HL-60 (cell line): ENCODE measurements around the gene FUT3.

Experiments
- DNase-seq, 2 experiments: peaks; one replicate each; pipeline ENCODE4 v3.0.0-alpha.2; 2010 to 2020; ENCODE audit warnings: low read depth in 1 of 2, low spot score in 1 of 2
- H3K27ac ChIP-seq: fragments of 250-450 bp; sonication (Bioruptor Pico); replicated peaks from 2 replicates; pipeline ENCODE4 v1.5.1; 2020; ENCODE audit warnings: mild to moderate bottlenecking, moderate library complexity
- H3K27me3 ChIP-seq: fragments of 250-450 bp; sonication (Bioruptor Pico); 2 replicates; pipeline ENCODE4 v1.5.1; 2021; ENCODE audit warnings: mild to moderate bottlenecking, moderate library complexity; ENCODE audit not compliant: insufficient read depth, poor library complexity, severe bottlenecking
- H3K4me3 ChIP-seq: replicated peaks from 2 replicates; pipeline ENCODE4 v1.5.1; 2011; ENCODE audit warnings: mild to moderate bottlenecking, control low read depth, low read length; ENCODE audit not compliant: insufficient read depth
- GABPA ChIP-seq: IDR thresholded peaks from 2 replicates; pipeline ENCODE4 v1.6.1; 2012; ENCODE audit warnings: low read depth
- POLR2AphosphoS5 ChIP-seq: IDR thresholded peaks from 2 replicates; pipeline ENCODE4 v1.6.1; 2012; ENCODE audit warnings: low read depth
- SPI1 ChIP-seq: IDR thresholded peaks from 2 replicates; pipeline ENCODE4 v1.6.1; 2012; ENCODE audit warnings: low read depth, mild to moderate bottlenecking, borderline replicate concordance
- TF ChIP-seq, protein P1 (sequence below): IDR thresholded peaks from one replicate; pipeline ENCODE4 v1.5.1; 2011; ENCODE audit warnings: low read length, control low read depth, inconsistent platforms; ENCODE audit not compliant: insufficient read depth
- TF ChIP-seq, protein P2 (sequence below): IDR thresholded peaks from 2 replicates; pipeline ENCODE4 v1.6.1; 2012; ENCODE audit warnings: low read depth; ENCODE audit not compliant: insufficient replicate concordance

FUT3 gene

DNA sequence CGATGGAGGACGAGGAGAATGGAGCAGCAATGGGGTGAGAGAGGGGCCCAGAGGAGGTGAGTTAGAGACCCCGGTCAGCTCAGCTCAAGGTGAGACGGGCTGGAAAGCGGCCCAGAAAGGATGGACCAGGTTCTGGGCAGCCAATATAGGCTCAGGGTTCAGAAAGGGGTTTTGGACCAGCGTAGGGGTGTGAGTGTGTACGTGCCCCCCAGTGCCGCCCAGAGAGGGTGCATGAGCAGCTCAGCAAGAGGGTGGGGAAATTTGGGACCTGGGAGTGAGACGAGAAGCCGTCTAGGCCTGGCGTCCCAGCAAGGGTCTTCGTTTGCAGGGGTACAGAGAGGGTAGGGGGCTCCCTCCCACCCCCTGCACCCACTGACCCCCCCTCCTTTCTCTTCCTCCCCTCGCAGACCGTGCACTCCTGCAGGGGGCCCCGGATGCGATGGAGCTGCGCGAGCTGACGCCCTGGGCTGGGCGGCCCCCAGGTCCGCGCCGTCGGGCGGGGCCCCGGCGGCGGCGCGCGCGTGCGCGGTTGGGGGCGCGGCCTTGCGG lies 23.8 kb downstream of the FUT3 start:
- Histone ChIP-seq H3K4me3 (peak overlapping the region; percentile 56), H3K27me3 (no peaks in the 10 kb centered on the region), H3K27ac (no peak overlapping the region)
- TF ChIP-seq GABPA (no peak), SPI1 (no peak), POLR2AphosphoS5 (no peak)
- TF ChIP-seq, protein P1, sequence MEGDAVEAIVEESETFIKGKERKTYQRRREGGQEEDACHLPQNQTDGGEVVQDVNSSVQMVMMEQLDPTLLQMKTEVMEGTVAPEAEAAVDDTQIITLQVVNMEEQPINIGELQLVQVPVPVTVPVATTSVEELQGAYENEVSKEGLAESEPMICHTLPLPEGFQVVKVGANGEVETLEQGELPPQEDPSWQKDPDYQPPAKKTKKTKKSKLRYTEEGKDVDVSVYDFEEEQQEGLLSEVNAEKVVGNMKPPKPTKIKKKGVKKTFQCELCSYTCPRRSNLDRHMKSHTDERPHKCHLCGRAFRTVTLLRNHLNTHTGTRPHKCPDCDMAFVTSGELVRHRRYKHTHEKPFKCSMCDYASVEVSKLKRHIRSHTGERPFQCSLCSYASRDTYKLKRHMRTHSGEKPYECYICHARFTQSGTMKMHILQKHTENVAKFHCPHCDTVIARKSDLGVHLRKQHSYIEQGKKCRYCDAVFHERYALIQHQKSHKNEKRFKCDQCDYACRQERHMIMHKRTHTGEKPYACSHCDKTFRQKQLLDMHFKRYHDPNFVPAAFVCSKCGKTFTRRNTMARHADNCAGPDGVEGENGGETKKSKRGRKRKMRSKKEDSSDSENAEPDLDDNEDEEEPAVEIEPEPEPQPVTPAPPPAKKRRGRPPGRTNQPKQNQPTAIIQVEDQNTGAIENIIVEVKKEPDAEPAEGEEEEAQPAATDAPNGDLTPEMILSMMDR = no peak
- TF ChIP-seq, protein P2, sequence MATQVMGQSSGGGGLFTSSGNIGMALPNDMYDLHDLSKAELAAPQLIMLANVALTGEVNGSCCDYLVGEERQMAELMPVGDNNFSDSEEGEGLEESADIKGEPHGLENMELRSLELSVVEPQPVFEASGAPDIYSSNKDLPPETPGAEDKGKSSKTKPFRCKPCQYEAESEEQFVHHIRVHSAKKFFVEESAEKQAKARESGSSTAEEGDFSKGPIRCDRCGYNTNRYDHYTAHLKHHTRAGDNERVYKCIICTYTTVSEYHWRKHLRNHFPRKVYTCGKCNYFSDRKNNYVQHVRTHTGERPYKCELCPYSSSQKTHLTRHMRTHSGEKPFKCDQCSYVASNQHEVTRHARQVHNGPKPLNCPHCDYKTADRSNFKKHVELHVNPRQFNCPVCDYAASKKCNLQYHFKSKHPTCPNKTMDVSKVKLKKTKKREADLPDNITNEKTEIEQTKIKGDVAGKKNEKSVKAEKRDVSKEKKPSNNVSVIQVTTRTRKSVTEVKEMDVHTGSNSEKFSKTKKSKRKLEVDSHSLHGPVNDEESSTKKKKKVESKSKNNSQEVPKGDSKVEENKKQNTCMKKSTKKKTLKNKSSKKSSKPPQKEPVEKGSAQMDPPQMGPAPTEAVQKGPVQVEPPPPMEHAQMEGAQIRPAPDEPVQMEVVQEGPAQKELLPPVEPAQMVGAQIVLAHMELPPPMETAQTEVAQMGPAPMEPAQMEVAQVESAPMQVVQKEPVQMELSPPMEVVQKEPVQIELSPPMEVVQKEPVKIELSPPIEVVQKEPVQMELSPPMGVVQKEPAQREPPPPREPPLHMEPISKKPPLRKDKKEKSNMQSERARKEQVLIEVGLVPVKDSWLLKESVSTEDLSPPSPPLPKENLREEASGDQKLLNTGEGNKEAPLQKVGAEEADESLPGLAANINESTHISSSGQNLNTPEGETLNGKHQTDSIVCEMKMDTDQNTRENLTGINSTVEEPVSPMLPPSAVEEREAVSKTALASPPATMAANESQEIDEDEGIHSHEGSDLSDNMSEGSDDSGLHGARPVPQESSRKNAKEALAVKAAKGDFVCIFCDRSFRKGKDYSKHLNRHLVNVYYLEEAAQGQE = no peak
- no peak for DNase-seq

DNA sequence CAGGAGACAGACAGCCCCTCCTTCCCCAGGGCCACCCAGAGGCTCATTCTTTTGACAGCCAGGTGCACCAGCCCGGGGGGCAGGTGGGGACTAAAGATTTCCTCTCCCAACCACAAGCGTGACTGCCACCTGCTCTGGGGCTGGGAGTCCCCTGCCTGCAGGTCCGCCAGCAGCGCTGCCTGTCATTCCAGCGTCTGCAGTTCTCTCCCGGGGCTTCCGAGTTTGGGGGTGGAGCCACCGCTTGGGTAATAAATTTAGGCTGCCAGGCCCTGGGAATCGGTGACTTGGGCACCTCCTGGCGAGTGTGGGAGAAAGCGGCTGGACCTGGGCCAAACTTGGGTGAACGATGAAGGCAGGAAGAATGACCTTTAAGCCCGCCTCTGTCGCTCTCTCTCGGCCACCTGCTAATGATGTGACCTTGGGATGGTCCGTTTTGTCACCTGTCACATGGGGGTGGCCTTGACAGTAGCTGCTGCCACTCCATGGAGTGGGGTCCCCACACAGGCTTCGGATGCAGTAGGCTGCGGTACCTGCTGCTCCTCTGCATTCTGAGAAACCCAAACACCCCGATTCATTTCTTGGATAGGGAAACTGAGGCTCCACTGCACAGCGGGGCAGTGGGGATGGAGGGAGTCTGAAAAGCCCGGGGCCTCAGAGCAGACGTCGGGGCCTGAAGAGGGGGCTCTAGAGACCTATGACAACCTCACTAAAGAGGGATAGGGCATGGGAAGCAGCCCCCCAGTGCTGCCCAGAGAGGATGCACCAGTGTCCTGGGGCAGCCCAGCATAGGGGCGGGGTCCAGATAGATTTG lies 24.5 kb downstream of the FUT3 start:
- Histone ChIP-seq H3K27ac (no peak overlapping the region), H3K27me3 (no peaks in the 10 kb centered on the region), H3K4me3 (no peak overlapping the region)
- no peak for TF ChIP-seq SPI1
- TF ChIP-seq, protein P2 = no peak
- TF ChIP-seq POLR2AphosphoS5 = no peak
- TF ChIP-seq GABPA = no peak
- TF ChIP-seq, protein P1 = no peak
- peak; percentile 43 to 66 for DNase-seq

DNA sequence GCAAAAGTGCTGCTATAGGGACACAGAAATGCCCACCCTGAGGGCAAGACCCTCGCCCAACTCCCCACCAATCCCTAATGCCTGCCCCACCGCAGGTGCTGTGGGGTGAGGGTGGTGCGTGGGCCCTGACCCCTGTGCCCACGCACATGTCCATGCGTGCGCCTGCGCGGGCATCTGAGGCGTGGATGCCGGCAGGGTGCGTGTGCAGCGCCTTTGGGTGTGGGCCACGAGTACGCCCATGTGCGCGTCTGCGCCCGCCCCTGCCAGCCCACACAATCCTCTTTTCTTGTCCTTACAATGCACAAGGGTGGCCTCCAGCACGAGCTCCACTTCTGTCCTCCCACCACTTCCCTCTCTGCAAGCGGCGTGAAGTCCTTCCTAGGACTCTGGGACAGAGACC lies 26.1 kb downstream of the FUT3 start:
- TF ChIP-seq POLR2AphosphoS5 = no peak
- TF ChIP-seq, protein P1 = no peak
- TF ChIP-seq SPI1 = no peak
- TF ChIP-seq, protein P2 = no peak
- no peak for TF ChIP-seq GABPA
- no peak overlapping the region for H3K4me3 ChIP-seq
- H3K27me3 ChIP-seq = no peaks in the 10 kb centered on the region
- H3K27ac ChIP-seq = no peak overlapping the region
- DNase-seq = no peak
